ENCODE data around the gene CCDC144A. TPM values are rescaled to one million over a fixed set of nuclear protein-coding genes. Genes with fewer than 3 reads are reported as not detected.

Gene CCDC144A
- total RNA-seq, 1 experiment from 2014 or later, result 1.9 TPM

- no peaks in the 10 kb centered on the region; the same call in 1 of the 2 replicates for H3K4me1 ChIP-seq (ENCODE audit: insufficient read depth, low read length)
- no peak overlapping the region for H3K9ac ChIP-seq (ENCODE audit: extremely low read depth, insufficient read length, low read length)
- no CpG with 5 or more reads among the region's 3 CpGs for WGBS (ENCODE audit: extremely low coverage, insufficient read length, low lambda C conversion rate)
- peaks cover 24% of the 10 kb centered on the region in 2 experiments for H3K4me1 Mint-ChIP-seq
- no peak overlapping the region for H3K56ac ChIP-seq (ENCODE audit: insufficient read length, low read depth, low read length)
- H3K79me2 ChIP-seq (ENCODE audit: insufficient read depth, low read length), result no peaks in the 10 kb centered on the region
- H4K5ac ChIP-seq (ENCODE audit: insufficient read length, low read depth, low read length), result no peak overlapping the region
- no peak overlapping the region for H3K14ac ChIP-seq (ENCODE audit: insufficient read depth, low read length)
- H4K91ac ChIP-seq (ENCODE audit: insufficient read length, low read depth, low read length), result no peak overlapping the region
- no peak overlapping the region for H3K27ac ChIP-seq (ENCODE audit: insufficient read length, low read depth, low read length)
- H3K27me3 Mint-ChIP-seq (ENCODE audit: low read depth), result no peaks in the 10 kb centered on the region
- H3K27ac Mint-ChIP-seq, result peak overlapping the region in 2 of 3 experiments; percentile 28 to 82; a peak in 3 of 7 replicates
- no peak overlapping the region for H2BK12ac ChIP-seq (ENCODE audit: insufficient read length, low read depth, low read length)
- no peak overlapping the region for H4K8ac ChIP-seq (replicated peaks; ENCODE audit: insufficient read length, low read depth, low read length)
- H3K23ac ChIP-seq (ENCODE audit: insufficient read length, low read depth, low read length), result no peak overlapping the region
- no peaks in the 10 kb centered on the region for H4K20me1 ChIP-seq (ENCODE audit: control insufficient read depth, insufficient read depth, insufficient read length)
- H3K4me2 ChIP-seq (ENCODE audit: insufficient read depth, insufficient read length, low read length), result no peak overlapping the region
- no peak overlapping the region for H3K4ac ChIP-seq (ENCODE audit: low read depth, low read length)
- H3K27me3 ChIP-seq (ENCODE audit: insufficient read depth, low read length), result no peaks in the 10 kb centered on the region
- no peaks in the 10 kb centered on the region; a peak in 1 of 7 replicates for H3K36me3 Mint-ChIP-seq (ENCODE audit: insufficient read depth in 1 of 3, low read depth in 3 of 3)
- H3K79me1 ChIP-seq (ENCODE audit: insufficient read depth, low read depth, low read length, poor library complexity, severe bottlenecking), result no peaks in the 10 kb centered on the region
- no peak overlapping the region for H2BK120ac ChIP-seq (ENCODE audit: low read depth, low read length, poor library complexity, severe bottlenecking)
- H2AK5ac ChIP-seq (ENCODE audit: insufficient read length, low read length), result no peak overlapping the region
- no peak overlapping the region for H3K18ac ChIP-seq (ENCODE audit: insufficient read length, low read depth, low read length)
- peaks cover 5% of the 10 kb centered on the region for H3K23me2 ChIP-seq (ENCODE audit: insufficient read length, low read depth, low read length, poor library complexity, severe bottlenecking)
- H2AFZ ChIP-seq (ENCODE audit: low read length), result no peak overlapping the region
- TF ChIP-seq CTCF (conservative IDR thresholded peaks at IDR 0.05), result no peak
- no peaks in the 10 kb centered on the region for H3K9me3 Mint-ChIP-seq
- H3K4me3 Mint-ChIP-seq, result no peak overlapping the region
- H2BK20ac ChIP-seq (ENCODE audit: low read depth, low read length, poor library complexity, severe bottlenecking), result no peak overlapping the region
- H3T11ph ChIP-seq (ENCODE audit: low read length), result no peak overlapping the region
- no peak for DNase-seq
- H2BK15ac ChIP-seq (ENCODE audit: low read depth, low read length), result no peak overlapping the region
- H2BK5ac ChIP-seq (ENCODE audit: insufficient read length, low read length), result no peak overlapping the region
- no peaks in the 10 kb centered on the region for H3K9me3 ChIP-seq (ENCODE audit: control insufficient read depth, low read depth, low read length)
Observed at GRCh38 chr17:16649585-16649984, 40.5 kb upstream of the CCDC144A start.

Data from H9 (cell line).